ENCODE measurements around the gene TMEM106B.

- TF ChIP-seq, protein P1, sequence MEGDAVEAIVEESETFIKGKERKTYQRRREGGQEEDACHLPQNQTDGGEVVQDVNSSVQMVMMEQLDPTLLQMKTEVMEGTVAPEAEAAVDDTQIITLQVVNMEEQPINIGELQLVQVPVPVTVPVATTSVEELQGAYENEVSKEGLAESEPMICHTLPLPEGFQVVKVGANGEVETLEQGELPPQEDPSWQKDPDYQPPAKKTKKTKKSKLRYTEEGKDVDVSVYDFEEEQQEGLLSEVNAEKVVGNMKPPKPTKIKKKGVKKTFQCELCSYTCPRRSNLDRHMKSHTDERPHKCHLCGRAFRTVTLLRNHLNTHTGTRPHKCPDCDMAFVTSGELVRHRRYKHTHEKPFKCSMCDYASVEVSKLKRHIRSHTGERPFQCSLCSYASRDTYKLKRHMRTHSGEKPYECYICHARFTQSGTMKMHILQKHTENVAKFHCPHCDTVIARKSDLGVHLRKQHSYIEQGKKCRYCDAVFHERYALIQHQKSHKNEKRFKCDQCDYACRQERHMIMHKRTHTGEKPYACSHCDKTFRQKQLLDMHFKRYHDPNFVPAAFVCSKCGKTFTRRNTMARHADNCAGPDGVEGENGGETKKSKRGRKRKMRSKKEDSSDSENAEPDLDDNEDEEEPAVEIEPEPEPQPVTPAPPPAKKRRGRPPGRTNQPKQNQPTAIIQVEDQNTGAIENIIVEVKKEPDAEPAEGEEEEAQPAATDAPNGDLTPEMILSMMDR (conservative IDR thresholded peaks at IDR 0.05; ENCODE audit: low read depth, low read length), result no peak
- no peak for TF ChIP-seq EZH2 (IDR thresholded peaks at IDR 0.05; ENCODE audit: borderline replicate concordance, low read depth, low read length, poor library complexity, severe bottlenecking)
Observed at GRCh38 chr7:12162415-12163113, 48.5 kb upstream of the TMEM106B start.

All from A673 (cell line).